AG04449 (cell line): ENCODE data around the gene TRIM38.

ENCODE experiments used
- CTCF ChIA-PET: fragments of 350-600 bp; formaldehyde crosslinking; extraction: SDS; loops from one replicate; lab custom pipeline; 2021; ENCODE audit warnings: antibody characterized with exemption; lab: Yijun Ruan, JAX
- POLR2A ChIA-PET: fragments of 400-600, 350-600 bp; formaldehyde crosslinking; extraction: SDS; loops from one replicate; lab custom pipeline; 2020; ENCODE audit warnings: antibody characterized with exemption, inconsistent platforms; lab: Yijun Ruan, JAX
- DNase-seq: peaks from one replicate; pipeline ENCODE4 v3.0.0-alpha.2; 2010; ENCODE audit warnings: low read depth, low spot score
- H3K4me3 ChIP-seq: 2 replicates; pipeline ENCODE4 v1.5.1; 2011; ENCODE audit warnings: low read depth, mild to moderate bottlenecking, control low read depth, low read length
- CTCF ChIP-seq: IDR thresholded peaks from one replicate; pipeline ENCODE4 v1.5.1; 2011; ENCODE audit warnings: mild to moderate bottlenecking, moderate library complexity, low read length, control low read depth, inconsistent platforms; ENCODE audit not compliant: insufficient read depth; ENCODE audit errors: missing control alignments

The TRIM38 gene

GRCh38 chr6:25919657-25920056, 42.9 kb upstream of the TRIM38 start:
- ChIA-PET CTCF (interaction anchor here (1.3 kb wide), 1 partner anchor 131 kb away, joined by 3 read pairs; no protein-coding TSS in a partner anchor), POLR2A (no interaction called here)
- no peak for TF ChIP-seq CTCF
- no peak for DNase-seq
- no peak overlapping the region for H3K4me3 ChIP-seq

DNA sequence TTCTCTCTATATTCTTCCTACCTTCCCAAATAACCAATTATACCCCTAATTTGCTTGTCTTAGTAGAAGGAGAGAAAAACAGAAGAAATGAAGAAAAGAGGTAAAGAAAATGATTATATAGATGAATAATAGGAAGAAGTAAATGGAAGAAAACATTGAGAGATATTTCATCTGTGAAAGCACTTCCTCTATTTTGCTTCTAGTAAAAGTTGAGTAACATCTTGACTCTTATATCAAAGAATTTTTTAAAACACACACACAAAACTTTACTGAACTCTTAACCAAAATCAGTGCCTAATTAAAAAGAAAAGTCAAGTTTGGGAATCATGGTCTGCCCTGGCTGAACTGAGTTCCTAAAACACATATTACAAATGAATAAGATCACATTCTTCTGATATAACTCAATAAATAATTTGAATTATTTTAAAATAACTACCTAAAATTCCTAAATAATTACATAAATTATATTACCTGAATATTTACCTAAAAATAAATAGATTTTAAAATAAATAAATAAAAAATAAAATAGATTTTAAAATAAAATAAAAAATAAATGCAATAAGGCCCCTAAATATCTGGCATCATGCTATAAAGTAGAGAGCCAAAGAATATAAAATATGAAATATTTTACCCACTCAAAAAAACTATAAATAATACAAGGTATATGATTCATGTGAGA, 40.9 kb upstream of the TRIM38 start:
- H3K4me3 ChIP-seq: no peak overlapping the region
- POLR2A ChIA-PET: no interaction called here
- no peak for DNase-seq
- no peak for TF ChIP-seq CTCF
- CTCF ChIA-PET: no interaction called here

DNA sequence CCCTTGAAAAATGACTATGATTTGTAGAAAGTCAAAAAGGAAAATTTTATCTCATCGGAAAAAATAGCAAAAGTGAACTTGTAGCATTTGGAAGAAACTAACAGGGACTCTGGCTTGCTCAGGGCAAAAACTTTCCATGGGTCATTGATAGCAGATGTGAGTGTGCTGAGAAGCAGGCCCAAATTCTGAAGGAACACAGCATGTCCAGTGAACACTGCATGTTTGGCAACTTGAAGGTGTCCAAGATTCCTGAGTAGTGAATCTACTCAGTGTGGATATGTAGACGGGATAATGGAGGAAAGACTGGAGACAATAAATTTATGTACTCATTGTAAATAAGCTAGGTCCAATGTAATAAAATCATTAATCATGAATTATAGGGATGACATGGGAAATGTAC, 40.3 kb upstream of the TRIM38 start:
- no peak overlapping the region for H3K4me3 ChIP-seq
- ChIA-PET POLR2A (no interaction called here), CTCF (no interaction called here)
- no peak for DNase-seq
- no peak for TF ChIP-seq CTCF

- H3K4me3 ChIP-seq: no peak overlapping the region
- DNase-seq: no peak
- TF ChIP-seq CTCF: no peak
- ChIA-PET CTCF (interaction anchor here (0.9 kb wide), 1 partner anchor 67 kb away, joined by 3 read pairs; no protein-coding TSS in a partner anchor), POLR2A (no interaction called here)
These were observed 36.7 kb upstream of the TRIM38 start for GRCh38 chr6:25925876-25926275.

- no peak for DNase-seq
These were observed 35.4 kb upstream of the TRIM38 start for GRCh38 chr6:25927178-25927577.

GRCh38 chr6:25927756-25928216, 34.8 kb upstream of the TRIM38 start:
- ChIA-PET POLR2A (no interaction called here), CTCF (no interaction called here)
- TF ChIP-seq CTCF: no peak
- H3K4me3 ChIP-seq: no peak overlapping the region
- DNase-seq: no peak

More at GRCh38 chr6:25927178-25927577, 35.4 kb upstream of the TRIM38 start:
- CTCF ChIA-PET: no interaction called here
- H3K4me3 ChIP-seq: no peak overlapping the region
- POLR2A ChIA-PET: no interaction called here
- TF ChIP-seq CTCF: no peak
